Gastroesophageal sphincter (tissue), 3 donors: ENCODE results near the gene RHBDF2.

Experiments used
- CTCF ChIP-seq, 4 experiments: fragments of 200-600 bp in 2 of 4; fragments of 450-650 bp in 2 of 4; sonication (generic) in 1 of 4; IDR thresholded peaks; one replicate each; pipeline ENCODE4 v1.5.1; 2017 to 2019; ENCODE audit warnings: antibody characterized with exemption in 4 of 4, mild to moderate bottlenecking in 2 of 4, moderate library complexity in 2 of 4
- POLR2AphosphoS5 ChIP-seq: sonication (generic); formaldehyde crosslinking; IDR thresholded peaks from one replicate; pipeline ENCODE4 v1.6.1; 2017; ENCODE audit warnings: antibody characterized with exemption

- TF ChIP-seq CTCF (IDR thresholded peaks at IDR 0.05) = peak in 3 of 4 experiments; percentile 96 to 98 (median 97)
- no peak for TF ChIP-seq POLR2AphosphoS5
These were observed 5.5 kb upstream of the RHBDF2 start for GRCh38 chr17:76506408-76507345.
